ENCODE measurements around the gene SUMO1. TPM values are rescaled to one million over a fixed set of nuclear protein-coding genes. Genes with fewer than 3 reads are reported as not detected.

The SUMO1 gene
- total and polyA plus RNA-seq, 2 of the 8 experiments (the other 6 are each of a cell fraction or from before 2014, with no cell fraction given) = 108 to 238 TPM

GRCh38 chr2:202201220-202202160 is 36.9 kb downstream of the SUMO1 start (continued):
- no peak for TF ChIP-seq CHD7 (IDR thresholded peaks at IDR 0.05; ENCODE audit: insufficient replicate concordance, low read length)
- TF ChIP-seq TCF12 (IDR thresholded peaks at IDR 0.05; ENCODE audit: low read depth, low read length) = no peak
- TF ChIP-seq SIX5 (IDR thresholded peaks at IDR 0.05; ENCODE audit: low read depth, low read length) = no peak
- no peak for TF ChIP-seq ASH2L (IDR thresholded peaks at IDR 0.05; ENCODE audit: low read length)
- TF ChIP-seq TEAD4 (IDR thresholded peaks at IDR 0.05; ENCODE audit: low read depth, low read length) = no peak
- TF ChIP-seq TAF7 (optimal IDR thresholded peaks at IDR 0.05; ENCODE audit: borderline replicate concordance, low read depth, low read length) = no peak
